ENCODE measurements around the gene ZNF580. TPM values are rescaled to one million over a fixed set of nuclear protein-coding genes. Genes with fewer than 3 reads are reported as not detected.

Gene ZNF580
- total and polyA plus RNA-seq, 2 of the 13 experiments (the other 11 are each of a cell fraction or from before 2014, with no cell fraction given) = 4.4 to 6.0 TPM

DNA sequence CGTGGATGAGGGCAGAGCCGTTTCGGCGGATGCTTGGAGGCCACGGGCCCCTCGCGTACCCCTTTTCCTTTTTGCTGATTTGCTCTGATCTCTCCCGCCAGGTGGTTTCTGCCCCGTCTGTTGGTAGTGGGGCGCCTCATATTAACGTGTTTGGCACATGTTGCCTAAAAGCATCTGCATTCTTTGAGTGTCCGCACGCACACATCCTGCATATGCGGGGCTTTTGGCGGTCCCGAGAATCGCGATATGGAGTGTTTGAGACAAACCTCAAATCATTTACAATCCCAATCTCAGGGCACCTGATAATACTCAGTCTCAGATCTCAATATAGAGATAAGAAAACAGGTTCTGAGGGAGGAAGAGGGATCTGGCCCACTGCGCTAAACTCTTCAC is 14.8 kb downstream of the ZNF580 start (continued):
- TF ChIP-seq ZNF484 (CRISPR knock-in tag; IDR thresholded peaks at IDR 0.05; ENCODE audit: borderline replicate concordance, low read depth) (no peak), ONECUT2 (CRISPR knock-in tag; IDR thresholded peaks at IDR 0.05) (no peak), FLYWCH1 (CRISPR knock-in tag; IDR thresholded peaks at IDR 0.05) (0 out of 2 replicates have a peak, but pooled peaks have one; percentile 56), ZNF816 (CRISPR knock-in tag; IDR thresholded peaks at IDR 0.05; ENCODE audit: borderline replicate concordance) (no peak), ZNF547 (CRISPR knock-in tag; IDR thresholded peaks at IDR 0.05) (peak; percentile 10; the same call in 1 of the 2 replicates), NFKBIZ (CRISPR knock-in tag; IDR thresholded peaks at IDR 0.05) (0 out of 2 replicates have a peak, but pooled peaks have one; percentile 50), KIAA2018 (CRISPR knock-in tag; IDR thresholded peaks at IDR 0.05; ENCODE audit: borderline replicate concordance) (no peak), ATF7 (IDR thresholded peaks at IDR 0.05) (no peak), ATF7 (CRISPR knock-in tag; IDR thresholded peaks at IDR 0.05) (no peak), ARID4A (CRISPR knock-in tag; IDR thresholded peaks at IDR 0.05; ENCODE audit: borderline replicate concordance) (0 out of 2 replicates have a peak, but pooled peaks have one; percentile 4), ZNF235 (CRISPR knock-in tag; IDR thresholded peaks at IDR 0.05; ENCODE audit: borderline replicate concordance) (no peak), SP2 (CRISPR knock-in tag; IDR thresholded peaks at IDR 0.05) (no peak), ZNF766 (CRISPR knock-in tag; IDR thresholded peaks at IDR 0.05; ENCODE audit: borderline replicate concordance) (0 out of 2 replicates have a peak, but pooled peaks have one; percentile 2)
